H1 (cell line): ENCODE measurements around the gene ZXDB. TPM values are rescaled to one million over a fixed set of nuclear protein-coding genes. Genes with fewer than 3 reads are reported as not detected.

Experiments
- CTCF ChIA-PET: fragments of 300-600 bp; sonication (Branson Sonifier 250); formaldehyde crosslinking; loops from one replicate; lab custom pipeline; 2021; ENCODE audit not compliant: partially characterized antibody; lab: Charles Lee
- POLR2A ChIA-PET: fragments of 300-600 bp; sonication (Branson Sonifier 250); formaldehyde crosslinking; loops from one replicate; lab custom pipeline; 2021; ENCODE audit warnings: inconsistent platforms; ENCODE audit not compliant: partially characterized antibody; lab: Charles Lee
- DNase-seq, 2 experiments: peaks; one replicate each; pipeline versions ENCODE4 v3.0.0 to v3.0.0-alpha.2; 2010 to 2022; ENCODE audit warnings: low spot score in 2 of 2, low read depth in 1 of 2, mixed read lengths in 1 of 2
- FAIRE-seq: peaks from 2 replicates; lab custom pipeline; 2011; peaks lifted over from hg19 to GRCh38; lab: Jason Lieb, UNC
- H2AFZ ChIP-seq: 2 replicates; pipeline ENCODE4 v1.8.1; 2012; ENCODE audit warnings: low read length, inconsistent platforms
- H2AK5ac ChIP-seq: 2 replicates; pipeline ENCODE4 v1.6.1; 2013; ENCODE audit warnings: low read depth, low read length
- H2BK120ac ChIP-seq: replicated peaks from 2 replicates; pipeline ENCODE3; 2013; ENCODE audit warnings: low read depth, low read length, inconsistent platforms
- H2BK12ac ChIP-seq: 2 replicates; pipeline ENCODE4 v1.6.1; 2013; ENCODE audit warnings: low read depth, low read length
- H2BK15ac ChIP-seq: 2 replicates; pipeline ENCODE4 v1.6.1; 2013; ENCODE audit warnings: low read length
- H2BK20ac ChIP-seq: 2 replicates; pipeline ENCODE4 v1.6.1; 2013; ENCODE audit warnings: low read length
- H2BK5ac ChIP-seq: 2 replicates; pipeline ENCODE4 v1.6.1; 2013; ENCODE audit warnings: low read depth, low read length
- H3K14ac ChIP-seq: 2 replicates; pipeline ENCODE4 v1.6.1; 2013; ENCODE audit warnings: inconsistent platforms; ENCODE audit not compliant: insufficient read length
- H3K18ac ChIP-seq: 2 replicates; pipeline ENCODE4 v1.6.1; 2013; ENCODE audit warnings: low read length; ENCODE audit errors: extremely low read depth
- H3K23ac ChIP-seq: 2 replicates; pipeline ENCODE4 v1.6.1; 2013; ENCODE audit warnings: inconsistent platforms; ENCODE audit not compliant: insufficient read length
- H3K23me2 ChIP-seq: 2 replicates; pipeline ENCODE4 v1.6.1; 2013; ENCODE audit warnings: low read depth, low read length
- H3K27ac ChIP-seq: 2 replicates; pipeline ENCODE4 v1.6.1; 2011; ENCODE audit warnings: low read depth, low read length, inconsistent platforms
- H3K27me3 ChIP-seq, 4 experiments: replicated peaks in 1 of 4; 1 replicate in 1 of 4; 2 replicates in 3 of 4; pipeline versions ENCODE4 v1.6.1 to v1.8.1; 2011 to 2013; ENCODE audit warnings: low read length in 3 of 4, mild to moderate bottlenecking in 3 of 4, inconsistent platforms in 2 of 4, mixed read lengths in 2 of 4, moderate library complexity in 1 of 4; ENCODE audit not compliant: control insufficient read depth in 3 of 4, insufficient read depth in 3 of 4; ENCODE audit errors: extremely low read depth in 1 of 4
- H3K36me3 ChIP-seq, 4 experiments: 2 replicates each; pipeline versions ENCODE4 v1.6.1 to v1.8.1; 2011 to 2013; ENCODE audit warnings: mild to moderate bottlenecking in 4 of 4, low read length in 3 of 4, moderate library complexity in 2 of 4, control low read depth in 1 of 4, inconsistent platforms in 1 of 4; ENCODE audit not compliant: insufficient read depth in 4 of 4, control insufficient read depth in 2 of 4
- H3K4ac ChIP-seq: replicated peaks from 2 replicates; pipeline ENCODE3; 2013; ENCODE audit warnings: low read length, low read depth, mixed read lengths, inconsistent platforms; ENCODE audit not compliant: insufficient read length
- H3K4me1 ChIP-seq, 4 experiments: replicated peaks in 1 of 4; 1 replicate in 1 of 4; 2 replicates in 3 of 4; pipeline versions ENCODE4 v1.6.1 to v1.8.1; 2011 to 2013; ENCODE audit warnings: low read length in 3 of 4, inconsistent platforms in 2 of 4, mixed read lengths in 1 of 4; ENCODE audit not compliant: insufficient read depth in 4 of 4, control insufficient read depth in 3 of 4
- H3K4me2 ChIP-seq, 2 experiments: 2 replicates each; pipeline versions ENCODE4 v1.6.1 to v1.8.1; 2011 to 2013; ENCODE audit warnings: low read depth in 2 of 2, low read length in 2 of 2, control low read depth in 1 of 2, inconsistent platforms in 1 of 2, mild to moderate bottlenecking in 1 of 2; ENCODE audit not compliant: insufficient read depth in 1 of 2
- H3K4me3 ChIP-seq, 4 experiments: fragments of 200-600, 300-600 bp in 1 of 4; sonication (generic), shearing (Covaris generic), sonication (Bioruptor Twin) in 1 of 4; 2 replicates each; pipeline versions ENCODE4 v1.5.1 to v1.8.1; 2011 to 2016; ENCODE audit warnings: low read length in 4 of 4, low read depth in 3 of 4, control low read depth in 2 of 4, inconsistent platforms in 2 of 4, mild to moderate bottlenecking in 2 of 4, mixed read lengths in 1 of 4, moderate library complexity in 1 of 4; ENCODE audit not compliant: insufficient read depth in 2 of 4; ENCODE audit errors: extremely low read depth in 1 of 4
- H3K56ac ChIP-seq: replicated peaks from 2 replicates; pipeline ENCODE3; 2013; ENCODE audit warnings: low read depth, mild to moderate bottlenecking, mixed read lengths, low read length, inconsistent platforms; ENCODE audit not compliant: insufficient read length
- H3K79me1 ChIP-seq: 2 replicates; pipeline ENCODE4 v1.6.1; 2013; ENCODE audit warnings: low read depth, low read length, control low read depth
- H3K79me2 ChIP-seq, 2 experiments: 2 replicates each; pipeline versions ENCODE4 v1.6.1 to v1.8.1; 2012 to 2013; ENCODE audit warnings: low read length in 2 of 2, mild to moderate bottlenecking in 2 of 2, inconsistent platforms in 1 of 2; ENCODE audit not compliant: insufficient read depth in 2 of 2, control insufficient read depth in 1 of 2
- H3K9ac ChIP-seq, 4 experiments: replicated peaks in 1 of 4; 1 replicate in 1 of 4; 2 replicates in 3 of 4; pipeline versions ENCODE4 v1.6.1 to v1.8.1; 2011 to 2013; ENCODE audit warnings: low read depth in 3 of 4, low read length in 3 of 4, control low read depth in 2 of 4, mild to moderate bottlenecking in 2 of 4, moderate library complexity in 2 of 4, inconsistent platforms in 1 of 4; ENCODE audit errors: extremely low read depth in 1 of 4
- H3K9me3 ChIP-seq, 2 experiments: 2 replicates each; pipeline versions ENCODE4 v1.6.1 to v1.8.1; 2012 to 2013; ENCODE audit warnings: mild to moderate bottlenecking in 2 of 2, moderate library complexity in 2 of 2, control low read depth in 1 of 2, inconsistent platforms in 1 of 2, low read depth in 1 of 2, low read length in 1 of 2, mixed read lengths in 1 of 2; ENCODE audit not compliant: insufficient read depth in 2 of 2
- H4K20me1 ChIP-seq, 2 experiments: replicated peaks in 1 of 2; 2 replicates each; pipeline versions ENCODE3 to v1.8.1; 2011 to 2013; ENCODE audit warnings: inconsistent platforms in 2 of 2, low read length in 2 of 2, mild to moderate bottlenecking in 1 of 2; ENCODE audit not compliant: insufficient read depth in 2 of 2, control insufficient read depth in 1 of 2
- H4K5ac ChIP-seq: 2 replicates; pipeline ENCODE4 v1.6.1; 2013; ENCODE audit warnings: low read length, low read depth, mixed read lengths, inconsistent platforms; ENCODE audit not compliant: insufficient read length
- H4K8ac ChIP-seq: 2 replicates; pipeline ENCODE4 v1.8.0; 2013; ENCODE audit warnings: mild to moderate bottlenecking, moderate library complexity, low read length, inconsistent platforms; ENCODE audit not compliant: insufficient read depth; ENCODE audit errors: extremely low read depth
- H4K91ac ChIP-seq: replicated peaks from 2 replicates; pipeline ENCODE3; 2013; ENCODE audit warnings: low read length, mixed read lengths, inconsistent platforms; ENCODE audit not compliant: insufficient read length
- EZH2 ChIP-seq: fragments of 200-600 bp; sonication (generic); IDR thresholded peaks from 2 replicates; pipeline ENCODE4 v1.7.1; 2012; ENCODE audit warnings: low read depth, mild to moderate bottlenecking, moderate library complexity, low read length, inconsistent platforms; ENCODE audit not compliant: severe bottlenecking
- GTF2F1 ChIP-seq: IDR thresholded peaks from 2 replicates; pipeline ENCODE4 v1.6.1; 2012; ENCODE audit warnings: low read depth, low read length, improper control_type of control experiment, borderline replicate concordance
- JUND ChIP-seq: IDR thresholded peaks from 2 replicates; pipeline ENCODE4 v1.6.1; 2011; ENCODE audit warnings: mild to moderate bottlenecking, improper control_type of control experiment, low read length
- KDM1A ChIP-seq: fragments of 200-600, 300-600 bp; sonication (generic); IDR thresholded peaks from 2 replicates; pipeline ENCODE4 v1.7.1; 2016; ENCODE audit warnings: mild to moderate bottlenecking, low read length, borderline replicate concordance
- KDM5A ChIP-seq: fragments of 200-600 bp; IDR thresholded peaks from 2 replicates; pipeline ENCODE4 v1.7.1; 2012; ENCODE audit warnings: mild to moderate bottlenecking, low read length, inconsistent platforms, mixed read lengths
- NRF1 ChIP-seq: IDR thresholded peaks from 2 replicates; pipeline ENCODE4 v1.6.1; 2011; ENCODE audit warnings: mild to moderate bottlenecking, low read depth, low read length, improper control_type of control experiment
- TEAD4 ChIP-seq: IDR thresholded peaks from 2 replicates; pipeline ENCODE4 v1.6.1; 2012; ENCODE audit warnings: low read depth, low read length, inconsistent platforms, mixed read lengths
- WGBS, 2 experiments: shearing (Covaris generic) in 1 of 2; methylation state at CpG; one replicate each; pipeline versions ENCODE4 v1.1.6 to v1.1.7; 2013 to 2015; ENCODE audit warnings: low lambda C conversion rate in 2 of 2, mixed read lengths in 2 of 2, inconsistent platforms in 1 of 2, low coverage in 1 of 2, missing lambda C conversion rate in 1 of 2; ENCODE audit not compliant: insufficient replicate concordance in 2 of 2, insufficient coverage in 1 of 2, insufficient read length in 1 of 2; ENCODE audit errors: extremely low coverage in 1 of 2, missing lambda C conversion rate in 1 of 2; 5-methylcytosine and 5-hydroxymethylcytosine counted together
- polyA plus RNA-seq, 7 experiments: library from polyadenylated mRNA; depleted of rRNA in 3 of 7; stranded (reverse) in 5 of 7; unstranded in 2 of 7; fragments of >200 nt in 5 of 7; fragments of 200-250 nt in 2 of 7; gene quantifications; 1 replicate in 5 of 7; 2 replicates in 1 of 7; 4 replicates in 1 of 7; pipeline versions ENCODE4 v1.2.1 to v1.2.3, GENCODE V29; 2011 to 2013; ENCODE audit warnings: missing spikeins in 2 of 7, mixed read lengths in 2 of 7
- total RNA-seq: library from RNA; stranded (reverse); fragmentation: NEBNext Ultra II Directional; extraction: Animal tissue kit (Norgen Biotek cat#: 25700); gene quantifications from 2 replicates; pipeline ENCODE4 v1.2.1, GENCODE V29; 2021
- TF ChIP-seq, protein P1 (sequence below), 3 experiments: IDR thresholded peaks; 1 replicate in 2 of 3; 2 replicates in 1 of 3; pipeline versions ENCODE4 v1.5.1 to v1.6.1; 2011; ENCODE audit warnings: low read length in 3 of 3, mild to moderate bottlenecking in 3 of 3, inconsistent platforms in 2 of 3, low read depth in 1 of 3, moderate library complexity in 1 of 3; ENCODE audit not compliant: insufficient read depth in 1 of 3; ENCODE audit errors: control extremely low read depth in 1 of 3
- TF ChIP-seq, protein P2 (sequence below): IDR thresholded peaks from 2 replicates; pipeline ENCODE4 v1.6.1; 2012; ENCODE audit warnings: inconsistent platforms

The ZXDB gene
- total and polyA plus RNA-seq, 2 of the 8 experiments (the other 6 are each of a cell fraction or from before 2014, with no cell fraction given), result 4.0 to 6.7 TPM

DNA sequence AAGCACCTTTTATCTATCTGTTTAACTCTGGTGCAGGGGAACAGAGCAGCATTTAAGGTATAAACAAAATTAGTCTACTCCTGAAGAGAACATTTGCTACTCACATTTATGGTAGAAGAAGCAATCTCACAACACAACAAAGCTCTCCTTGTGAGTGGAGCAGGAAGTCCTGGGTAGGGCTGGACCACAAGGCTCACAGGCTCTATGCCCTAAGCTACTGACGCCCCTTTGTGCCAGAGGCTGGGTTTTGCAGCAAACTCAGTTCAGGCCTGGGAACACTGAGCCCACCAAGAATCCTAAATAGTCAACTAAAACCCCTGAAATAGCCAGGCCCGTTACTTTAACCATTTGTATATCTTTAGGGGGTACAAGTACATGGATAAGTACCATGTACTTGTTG lies 4.7 kb upstream of the ZXDB start:
- H3K4ac ChIP-seq, result no peak overlapping the region
- no peak overlapping the region for H2AFZ ChIP-seq
- H4K8ac ChIP-seq, result no peak overlapping the region
- no peak overlapping the region for H2BK20ac ChIP-seq
- H2BK15ac ChIP-seq, result no peak overlapping the region
- no peak overlapping the region for H3K9ac ChIP-seq
- H4K5ac ChIP-seq, result no peak overlapping the region
- H3K4me2 ChIP-seq, result no peak overlapping the region
- no peaks in the 10 kb centered on the region for H3K79me2 ChIP-seq
- no peak for DNase-seq
- H3K36me3 ChIP-seq, result no peaks in the 10 kb centered on the region
- H3K18ac ChIP-seq, result no peak overlapping the region
- 100% methylated on average over 1 of the region's 2 CpGs; no CpG with 5 or more reads in 1 of the 2 experiments for WGBS, 2 experiments
- no peak for TF ChIP-seq KDM1A
- TF ChIP-seq TEAD4, result no peak
- no peak for TF ChIP-seq NRF1
- TF ChIP-seq GTF2F1, result no peak
- no peak for TF ChIP-seq KDM5A
- TF ChIP-seq JUND, result no peak
- TF ChIP-seq, protein P1, sequence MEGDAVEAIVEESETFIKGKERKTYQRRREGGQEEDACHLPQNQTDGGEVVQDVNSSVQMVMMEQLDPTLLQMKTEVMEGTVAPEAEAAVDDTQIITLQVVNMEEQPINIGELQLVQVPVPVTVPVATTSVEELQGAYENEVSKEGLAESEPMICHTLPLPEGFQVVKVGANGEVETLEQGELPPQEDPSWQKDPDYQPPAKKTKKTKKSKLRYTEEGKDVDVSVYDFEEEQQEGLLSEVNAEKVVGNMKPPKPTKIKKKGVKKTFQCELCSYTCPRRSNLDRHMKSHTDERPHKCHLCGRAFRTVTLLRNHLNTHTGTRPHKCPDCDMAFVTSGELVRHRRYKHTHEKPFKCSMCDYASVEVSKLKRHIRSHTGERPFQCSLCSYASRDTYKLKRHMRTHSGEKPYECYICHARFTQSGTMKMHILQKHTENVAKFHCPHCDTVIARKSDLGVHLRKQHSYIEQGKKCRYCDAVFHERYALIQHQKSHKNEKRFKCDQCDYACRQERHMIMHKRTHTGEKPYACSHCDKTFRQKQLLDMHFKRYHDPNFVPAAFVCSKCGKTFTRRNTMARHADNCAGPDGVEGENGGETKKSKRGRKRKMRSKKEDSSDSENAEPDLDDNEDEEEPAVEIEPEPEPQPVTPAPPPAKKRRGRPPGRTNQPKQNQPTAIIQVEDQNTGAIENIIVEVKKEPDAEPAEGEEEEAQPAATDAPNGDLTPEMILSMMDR (IDR thresholded peaks at IDR 0.05; ENCODE audit: control extremely low read depth in 1 of 3, insufficient read depth in 1 of 3, low read depth in 1 of 3, low read length in 3 of 3), result no peak
- no peak for TF ChIP-seq EZH2
- TF ChIP-seq, protein P2, sequence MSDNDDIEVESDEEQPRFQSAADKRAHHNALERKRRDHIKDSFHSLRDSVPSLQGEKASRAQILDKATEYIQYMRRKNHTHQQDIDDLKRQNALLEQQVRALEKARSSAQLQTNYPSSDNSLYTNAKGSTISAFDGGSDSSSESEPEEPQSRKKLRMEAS, result no peak
- TF ChIP-seq, all 59 proteins: peak for 0
- POLR2A ChIA-PET, result no interaction called here
- Histone ChIP-seq H3K4me1 (peaks cover 0 to 2% (median 0%) of the 10 kb centered on the region in 4 experiments; a peak in 2 of 7 replicates), H3K79me1 (no peaks in the 10 kb centered on the region), H3K27me3 (no peaks in the 10 kb centered on the region), H4K20me1 (no peaks in the 10 kb centered on the region), H3K56ac (no peak overlapping the region), H3K4me3 (no peak overlapping the region), H2BK120ac (no peak overlapping the region), H3K23ac (no peak overlapping the region), H3K9me3 (no peaks in the 10 kb centered on the region), H3K23me2 (no peaks in the 10 kb centered on the region), H2BK5ac (no peak overlapping the region), H2BK12ac (no peak overlapping the region), H4K91ac (no peak overlapping the region), H2AK5ac (no peak overlapping the region), H3K27ac (no peak overlapping the region), H3K14ac (no peak overlapping the region)
- CTCF ChIA-PET, result interaction anchor here (1.2 kb wide), 1 partner anchor 431 kb away, joined by 5 read pairs; no protein-coding TSS in a partner anchor
- FAIRE-seq, result no peak
